GM21360 (cell line): ENCODE measurements around the gene CEP104.

ENCODE experiments used
- ATAC-seq: cut with Tn5 transposase; IDR thresholded peaks from one replicate; pipeline ENCODE4 v1.9.1; 2021; ENCODE audit warnings: mild to moderate bottlenecking, moderate library complexity; ENCODE audit not compliant: unreplicated experiment

Gene CEP104

DNA sequence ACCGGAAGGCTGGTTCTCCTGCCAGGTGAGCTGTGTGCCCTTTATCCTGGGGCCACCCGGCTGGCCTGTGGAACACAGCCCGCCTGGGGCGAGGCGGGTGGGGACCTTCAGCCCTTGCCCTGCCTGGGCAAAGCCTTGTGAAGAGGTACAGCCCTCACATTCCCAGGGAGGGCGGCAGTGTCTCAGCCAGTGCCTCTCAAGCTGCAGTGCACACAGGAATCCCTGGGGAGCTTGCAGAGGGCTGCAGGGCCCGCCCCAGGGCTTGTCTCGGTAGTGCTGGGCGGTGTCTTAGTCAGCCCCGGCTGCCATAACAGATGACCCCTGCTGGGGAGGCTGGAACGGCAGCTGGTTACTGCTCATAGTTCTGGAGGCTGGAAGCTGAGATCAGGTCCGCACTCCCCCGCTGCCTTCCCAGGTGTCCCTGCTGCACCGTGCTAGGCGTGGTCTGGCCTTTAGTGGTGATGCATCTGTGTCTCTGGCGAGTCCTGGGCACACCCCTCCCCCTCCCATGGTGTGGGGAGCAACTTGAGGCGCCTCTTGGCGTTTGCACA lies 12.8 kb upstream of the CEP104 start:
- no peak for ATAC-seq

DNA sequence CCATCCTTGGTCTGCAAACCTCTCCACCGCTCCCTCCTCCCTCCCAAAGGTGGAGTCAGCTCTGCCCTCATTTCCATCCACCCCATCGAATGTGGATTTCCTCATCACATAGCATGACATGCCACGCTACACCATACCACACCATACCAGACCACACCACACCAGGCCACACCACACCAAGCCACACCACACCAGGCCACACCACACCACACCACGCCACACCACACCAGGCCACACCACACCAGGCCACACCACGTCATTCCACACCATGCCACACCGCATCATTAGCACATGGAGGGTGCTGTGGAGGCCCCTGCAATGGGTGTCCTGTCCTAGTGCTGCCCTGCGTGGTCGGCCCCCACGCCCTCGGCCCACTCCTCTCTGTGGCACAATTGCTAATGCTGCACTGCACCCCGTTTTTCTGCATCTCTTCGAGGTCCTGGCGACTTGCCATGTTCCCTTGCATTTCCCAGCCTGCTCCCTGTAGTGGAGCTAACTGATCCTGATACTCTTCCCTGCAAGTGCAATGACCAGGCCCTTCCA lies 11.5 kb upstream of the CEP104 start:
- ATAC-seq: no peak

GRCh38 chr1:3865606-3866160 lies 8.7 kb upstream of the CEP104 start:
- no peak for ATAC-seq

DNA sequence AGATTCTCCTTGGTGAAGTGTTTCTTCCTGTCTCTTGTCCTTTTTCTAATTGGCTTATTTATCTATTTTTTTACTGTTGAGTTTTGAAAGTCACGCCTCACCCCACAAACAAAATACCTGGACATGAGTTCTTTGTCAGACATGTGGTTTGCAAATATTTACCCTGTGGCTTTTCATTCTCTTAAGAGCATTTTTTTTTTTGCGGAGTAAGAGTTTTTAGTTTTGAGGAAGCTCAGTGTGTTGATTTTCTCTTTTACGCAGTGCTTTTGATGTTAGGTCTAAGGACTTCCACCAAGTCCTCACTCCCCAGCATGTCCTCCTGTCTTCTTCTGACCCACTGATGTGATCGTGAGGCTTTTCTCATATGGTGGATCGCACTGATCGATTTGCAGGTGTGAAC lies 7.9 kb upstream of the CEP104 start:
- no peak for ATAC-seq

- ATAC-seq: no peak
Observed at GRCh38 chr1:3863231-3863935, 6.4 kb upstream of the CEP104 start.

DNA sequence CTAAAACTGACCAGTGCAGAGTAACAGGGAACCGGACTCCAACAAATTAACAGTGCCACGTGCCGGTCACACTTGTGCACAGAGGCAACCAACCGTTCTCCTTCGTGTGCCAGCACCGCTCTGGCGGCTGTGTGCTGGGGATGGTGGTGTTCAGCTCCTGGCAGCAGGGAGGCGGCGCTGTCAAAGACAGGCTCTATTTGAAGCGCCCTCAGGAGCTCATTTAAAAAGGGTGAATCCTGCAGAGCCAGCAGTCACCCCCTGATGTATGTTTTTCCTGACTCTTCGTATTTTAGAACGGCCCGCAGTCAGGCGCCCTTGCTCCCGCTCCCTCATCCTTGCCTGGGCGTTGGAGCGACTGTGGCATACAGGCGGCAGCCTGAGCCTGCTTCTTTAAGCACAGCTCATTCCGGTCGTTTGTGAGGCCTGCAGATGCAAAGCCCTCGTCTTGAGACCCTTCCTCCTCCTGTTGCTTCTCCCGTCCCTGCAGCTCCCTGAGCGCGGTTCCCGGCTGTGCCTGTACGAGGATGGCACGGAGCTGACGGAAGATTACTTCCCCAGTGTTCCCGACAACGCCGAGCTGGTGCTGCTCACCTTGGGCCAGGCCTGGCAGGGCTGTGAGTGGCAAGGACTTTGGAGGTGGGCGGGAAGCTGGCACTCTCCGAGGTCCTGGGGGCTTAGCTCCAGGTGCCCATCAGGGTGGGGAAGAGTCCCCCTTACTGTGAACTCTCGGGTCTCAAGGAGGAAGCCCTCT lies 1.4 kb upstream of the CEP104 start:
- no peak for ATAC-seq

GRCh38 chr1:3857791-3858129 lies 749 bp upstream of the CEP104 start:
- ATAC-seq: no peak

DNA sequence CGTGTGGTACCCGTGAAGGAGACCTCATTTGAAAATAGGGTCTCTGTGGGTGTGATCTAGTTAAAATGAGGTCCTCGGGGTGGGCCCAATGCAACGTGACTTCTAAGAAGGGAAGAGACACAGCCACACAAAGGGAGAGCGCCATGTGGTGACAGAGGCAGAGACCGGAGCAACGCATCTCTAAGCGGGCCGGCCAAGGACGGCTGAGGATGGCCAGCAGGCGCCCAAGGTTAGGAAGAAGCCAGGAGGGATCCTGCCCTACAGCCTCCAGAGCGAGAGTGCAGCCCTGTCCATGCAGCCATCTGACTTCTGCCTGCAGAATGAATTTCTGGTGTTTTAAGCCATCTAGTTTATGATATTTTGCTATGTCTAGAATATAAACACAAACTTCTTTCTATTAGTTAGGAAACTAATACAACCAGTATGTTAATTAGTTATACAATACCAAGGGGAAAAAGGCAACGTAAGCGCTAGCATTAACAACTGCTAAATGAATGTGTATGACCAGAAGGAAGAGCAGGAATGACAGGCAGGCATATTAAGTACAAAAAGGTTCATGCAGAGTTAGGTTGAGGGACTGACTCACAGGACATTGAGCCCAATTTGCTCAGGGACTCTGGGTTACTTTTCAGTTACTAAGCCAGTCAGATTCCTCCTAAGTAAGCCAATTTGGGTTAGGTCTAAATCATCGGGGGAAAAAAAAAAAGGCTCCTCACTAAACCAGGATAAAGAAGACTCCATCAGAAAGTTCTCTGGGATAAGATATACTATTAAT lies 4.1 kb downstream of the CEP104 start:
- ATAC-seq: no peak

DNA sequence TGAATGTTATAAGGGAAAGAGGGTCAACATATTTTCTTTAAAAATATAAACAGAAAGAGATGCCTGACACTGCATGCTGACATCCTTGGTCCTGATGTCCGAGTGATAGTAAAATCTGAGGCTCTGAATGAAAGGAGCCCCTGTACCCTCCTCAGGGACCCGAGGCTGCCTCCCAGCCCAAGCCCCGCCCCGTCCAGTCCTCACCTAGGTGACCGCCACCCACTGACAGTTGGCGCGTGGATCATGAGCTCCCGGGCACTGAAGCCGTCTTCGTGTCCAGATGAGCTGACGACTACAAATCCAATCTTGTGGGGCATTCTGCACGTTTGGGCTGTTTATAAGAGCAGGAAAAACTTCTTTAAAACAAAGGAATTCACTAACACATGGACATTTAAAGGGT lies 4.9 kb downstream of the CEP104 start:
- no peak for ATAC-seq

- ATAC-seq: no peak
Observed at GRCh38 chr1:3851292-3851691, 5.7 kb downstream of the CEP104 start.

- no peak for ATAC-seq
Observed at GRCh38 chr1:3850857-3851256, 6.2 kb downstream of the CEP104 start.

DNA sequence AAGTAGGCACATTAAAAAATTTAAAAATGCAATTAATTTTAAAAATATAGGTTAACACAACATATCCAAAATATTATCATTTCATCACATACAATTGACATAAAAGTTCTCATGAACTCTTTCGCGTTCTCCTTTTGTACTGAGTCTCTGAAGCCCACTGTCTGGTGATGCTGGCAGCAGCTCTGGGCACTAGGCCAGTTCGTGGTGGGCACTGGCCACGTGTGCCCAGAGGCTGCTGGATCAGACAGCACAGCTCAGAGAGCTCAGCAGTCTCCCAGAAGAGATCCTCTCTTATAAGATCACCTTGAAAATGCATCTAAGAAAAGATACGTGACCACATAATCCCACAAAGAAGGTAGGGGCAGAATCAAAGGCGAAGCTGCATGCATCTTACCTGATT lies 9.9 kb downstream of the CEP104 start:
- ATAC-seq: no peak

GRCh38 chr1:3846541-3846940 lies 10.5 kb downstream of the CEP104 start:
- no peak for ATAC-seq

DNA sequence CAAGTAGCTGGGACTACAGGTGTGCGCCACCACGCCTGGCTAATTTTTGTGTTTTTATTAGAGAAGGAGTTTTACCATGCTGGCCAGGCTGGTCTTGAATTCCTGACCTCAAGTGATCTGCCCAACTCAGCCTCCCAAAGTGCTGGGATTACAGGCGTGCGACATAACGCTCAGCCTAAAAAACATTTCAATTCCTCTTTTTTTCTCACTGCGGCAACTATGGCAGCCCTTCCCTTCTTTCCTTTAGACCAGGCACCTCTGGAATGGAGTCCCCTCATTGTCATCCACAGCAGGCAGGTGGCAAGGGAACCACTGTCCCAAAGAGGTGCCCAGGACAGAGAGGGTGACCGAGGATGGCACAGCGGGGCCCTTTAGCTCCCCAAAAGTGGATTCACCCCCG lies 14.1 kb downstream of the CEP104 start:
- ATAC-seq: no peak

- ATAC-seq: no peak
Observed at GRCh38 chr1:3841491-3841890, 15.5 kb downstream of the CEP104 start.

GRCh38 chr1:3838788-3839187 lies 18.2 kb downstream of the CEP104 start:
- no peak for ATAC-seq

- ATAC-seq: no peak
Observed at GRCh38 chr1:3837685-3838084, 19.3 kb downstream of the CEP104 start.

GRCh38 chr1:3837200-3837599 lies 19.8 kb downstream of the CEP104 start:
- no peak for ATAC-seq

DNA sequence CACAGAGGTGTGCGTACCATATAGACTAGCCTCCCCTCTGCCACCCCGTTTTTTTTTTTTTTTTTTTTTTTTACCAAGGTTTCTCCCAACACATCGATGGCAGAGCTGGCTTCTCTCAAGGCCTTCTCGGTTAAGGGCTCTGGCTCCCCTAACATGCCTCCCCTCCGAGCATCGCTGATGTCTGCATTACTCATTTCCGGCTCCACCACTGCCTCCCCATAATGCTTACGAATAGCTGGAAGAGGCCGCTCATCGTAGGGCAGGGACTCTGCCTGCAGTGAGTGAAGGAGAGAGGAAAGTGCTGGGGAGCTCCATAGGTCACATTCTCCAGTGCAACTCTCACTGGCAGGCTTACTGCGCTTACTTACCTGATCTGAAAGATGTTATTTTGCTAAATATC lies 20.6 kb downstream of the CEP104 start:
- no peak for ATAC-seq

DNA sequence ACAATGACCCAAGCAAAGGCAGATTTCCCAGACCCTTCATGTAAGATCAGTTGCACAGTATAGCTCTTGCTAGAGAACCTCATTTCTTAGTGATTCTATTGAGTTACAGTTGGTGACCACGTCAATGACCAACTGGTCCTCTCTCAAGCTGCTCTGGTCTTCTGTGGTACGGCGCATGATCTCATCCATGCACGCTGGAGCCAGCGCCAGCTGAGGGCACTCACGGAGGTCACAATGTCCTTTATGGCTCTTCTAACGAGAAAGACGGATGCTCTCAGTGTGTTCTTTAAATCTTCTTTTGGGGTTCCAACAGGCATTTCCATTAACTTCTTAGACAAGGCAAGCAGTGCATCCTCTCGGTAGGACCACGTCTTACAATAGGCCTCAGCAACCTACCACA lies 22.3 kb downstream of the CEP104 start:
- no peak for ATAC-seq

GRCh38 chr1:3831689-3832088 lies 25.3 kb downstream of the CEP104 start:
- ATAC-seq: no peak
